SK-N-SH (cell line): Measurements from ENCODE around the gene HMGXB3. TPM values are rescaled to one million over a fixed set of nuclear protein-coding genes. Genes with fewer than 3 reads are reported as not detected.

Experiments used
- CTCF ChIA-PET: fragments of 300-600, 350-600 bp; formaldehyde crosslinking; extraction: SDS; loops from one replicate; lab custom pipeline; 2021; lab: Yijun Ruan, JAX
- POLR2A ChIA-PET: fragments of 350-600 bp; sonication (Branson Sonifier 250); formaldehyde crosslinking; extraction: SDS; loops from one replicate; lab custom pipeline; 2020; ENCODE audit warnings: antibody characterized with exemption, inconsistent platforms; lab: Yijun Ruan, JAX
- DNase-seq: peaks from one replicate; pipeline ENCODE4 v3.0.0; 2012
- H2AFZ ChIP-seq: fragments of 200-600 bp; sonication (generic); 2 replicates; pipeline ENCODE4 v1.8.1; 2016; ENCODE audit warnings: antibody characterized with exemption, mild to moderate bottlenecking, low read depth
- H3F3A ChIP-seq: fragments of 200-600 bp; sonication (generic); replicated peaks from 2 replicates; pipeline ENCODE3; 2016; ENCODE audit warnings: antibody characterized with exemption, mild to moderate bottlenecking; ENCODE audit not compliant: insufficient read depth
- H3K27ac ChIP-seq, 2 experiments: fragments of 200-500 bp in 1 of 2; fragments of 200-600 bp in 1 of 2; sonication (Bioruptor generic) in 1 of 2; sonication (generic), shearing (Covaris generic) in 1 of 2; 2 replicates each; pipeline versions ENCODE4 v1.5.1 to v1.6.1; 2014 to 2016; ENCODE audit warnings: low read depth in 2 of 2, inconsistent platforms in 1 of 2, low read length in 1 of 2, mild to moderate bottlenecking in 1 of 2, mixed read lengths in 1 of 2
- H3K27me3 ChIP-seq: fragments of 200-600 bp; sonication (generic), shearing (Covaris generic); 2 replicates; pipeline ENCODE4 v1.6.1; 2016; ENCODE audit warnings: mixed run types; ENCODE audit not compliant: insufficient read depth
- H3K36me3 ChIP-seq, 2 experiments: fragments of 200-500 bp in 1 of 2; fragments of 200-600 bp in 1 of 2; sonication (Bioruptor generic) in 1 of 2; sonication (generic) in 1 of 2; replicated peaks in 1 of 2; 2 replicates each; pipeline versions ENCODE3 to v1.5.1; 2014 to 2016; ENCODE audit warnings: low read length in 1 of 2, mild to moderate bottlenecking in 1 of 2; ENCODE audit not compliant: insufficient read depth in 2 of 2, control insufficient read depth in 1 of 2
- H3K4me1 ChIP-seq, 2 experiments: fragments of 200-500 bp in 1 of 2; fragments of 200-600 bp in 1 of 2; sonication (Bioruptor generic) in 1 of 2; sonication (generic), shearing (Covaris generic) in 1 of 2; 2 replicates each; pipeline versions ENCODE4 v1.5.1 to v1.6.1; 2014 to 2016; ENCODE audit warnings: low read depth in 1 of 2, low read length in 1 of 2, mixed run types in 1 of 2; ENCODE audit not compliant: insufficient read depth in 2 of 2, control insufficient read depth in 1 of 2
- H3K4me2 ChIP-seq: fragments of 200-600 bp; sonication (generic), shearing (Covaris generic); 2 replicates; pipeline ENCODE4 v1.6.1; 2017; ENCODE audit warnings: mixed run types
- H3K4me3 ChIP-seq, 2 experiments: fragments of 200-500 bp in 1 of 2; fragments of 200-600 bp in 1 of 2; sonication (Bioruptor generic) in 1 of 2; sonication (generic), shearing (Covaris generic) in 1 of 2; 2 replicates each; pipeline versions ENCODE4 v1.5.1 to v1.8.1; 2014 to 2016; ENCODE audit warnings: low read depth in 2 of 2, inconsistent platforms in 1 of 2, low read length in 1 of 2, mild to moderate bottlenecking in 1 of 2, mixed read lengths in 1 of 2, moderate library complexity in 1 of 2
- H3K79me2 ChIP-seq: fragments of 200-600 bp; sonication (generic); 2 replicates; pipeline ENCODE4 v1.8.1; 2017; ENCODE audit warnings: mild to moderate bottlenecking; ENCODE audit not compliant: insufficient read depth
- H3K9ac ChIP-seq: fragments of 200-600 bp; sonication (generic); 2 replicates; pipeline ENCODE4 v1.6.1; 2017; ENCODE audit warnings: mixed run types
- H3K9me2 ChIP-seq: fragments of 200-600 bp; sonication (generic); 2 replicates; pipeline ENCODE4 v1.6.1; 2017; ENCODE audit warnings: mixed run types
- H3K9me3 ChIP-seq: fragments of 200-600 bp; sonication (generic); 2 replicates; pipeline ENCODE4 v1.6.1; 2017; ENCODE audit warnings: mixed run types, mild to moderate bottlenecking, moderate library complexity
- H4K20me1 ChIP-seq: fragments of 200-600 bp; sonication (generic); 2 replicates; pipeline ENCODE4 v1.6.1; 2017; ENCODE audit warnings: mild to moderate bottlenecking, mixed run types; ENCODE audit not compliant: insufficient read depth
- ELF1 ChIP-seq: IDR thresholded peaks from 2 replicates; pipeline ENCODE4 v1.4.0; 2012
- FOSL2 ChIP-seq: IDR thresholded peaks from 2 replicates; pipeline ENCODE4 v1.4.0; 2012; ENCODE audit warnings: low read depth, mild to moderate bottlenecking, moderate library complexity, borderline replicate concordance
- JUND ChIP-seq: IDR thresholded peaks from 2 replicates; pipeline ENCODE4 v1.4.0; 2012
- MAX ChIP-seq: IDR thresholded peaks from 2 replicates; pipeline ENCODE4 v1.4.0; 2012; ENCODE audit warnings: low read depth
- MXI1 ChIP-seq: IDR thresholded peaks from 2 replicates; pipeline ENCODE4 v1.6.1; 2012; ENCODE audit warnings: mild to moderate bottlenecking, low read depth, low read length, improper control_type of control experiment
- NFIC ChIP-seq: IDR thresholded peaks from 2 replicates; pipeline ENCODE4 v1.4.0; 2012; ENCODE audit warnings: borderline replicate concordance
- NRF1 ChIP-seq: IDR thresholded peaks from 2 replicates; pipeline ENCODE4 v1.6.1; 2012; ENCODE audit warnings: low read depth, mild to moderate bottlenecking, low read length
- POLR2AphosphoS5 ChIP-seq: IDR thresholded peaks from 2 replicates; pipeline ENCODE4 v1.6.1; 2012; ENCODE audit warnings: low read depth, low read length
- RAD21 ChIP-seq: IDR thresholded peaks from 2 replicates; pipeline ENCODE4 v1.6.1; 2012; ENCODE audit warnings: mild to moderate bottlenecking, low read length
- RCOR1 ChIP-seq: fragments of 150-350 bp; IDR thresholded peaks from 2 replicates; pipeline ENCODE4 v1.6.1; 2017; ENCODE audit warnings: antibody characterized with exemption, low read length
- RXRA ChIP-seq: IDR thresholded peaks from 2 replicates; pipeline ENCODE4 v1.4.0; 2012; ENCODE audit warnings: low read depth, mild to moderate bottlenecking, borderline replicate concordance
- SIN3A ChIP-seq: IDR thresholded peaks from 2 replicates; pipeline ENCODE4 v1.6.1; 2012; ENCODE audit warnings: low read depth, mild to moderate bottlenecking, low read length, moderate library complexity, borderline replicate concordance
- TCF12 ChIP-seq: IDR thresholded peaks from 2 replicates; pipeline ENCODE4 v1.4.0; 2012
- ZBTB33 ChIP-seq: IDR thresholded peaks from 2 replicates; pipeline ENCODE4 v1.4.0; 2012; ENCODE audit warnings: low read depth, borderline replicate concordance
- WGBS: methylation state at CpG from one replicate; pipeline ENCODE4 v1.1.6; 2017; ENCODE audit warnings: low lambda C conversion rate; 5-methylcytosine and 5-hydroxymethylcytosine counted together
- polyA plus RNA-seq, 3 experiments: library from polyadenylated mRNA; depleted of rRNA; stranded (reverse); fragments of >200 nt; gene quantifications; 2 replicates each; pipeline ENCODE4 v1.2.3, GENCODE V29; 2012

HMGXB3 gene
- polyA plus RNA-seq, 1 of the 3 experiments (the other 2 are of a cell fraction): 28.8 TPM

GRCh38 chr5:150033334-150033733 lies 32.8 kb downstream of the HMGXB3 start:
- Histone ChIP-seq H3K4me2 (no peak overlapping the region), H3K9ac (no peak overlapping the region), H3K4me3 (no peak overlapping the region), H3K9me2 (no peaks in the 10 kb centered on the region), H3K36me3 (peaks cover 73 to 87% of the 10 kb centered on the region in 2 experiments), H3K27ac (no peak overlapping the region), H3K27me3 (no peaks in the 10 kb centered on the region), H3K79me2 (peaks cover 11% of the 10 kb centered on the region; the same call in 1 of the 2 replicates), H3K9me3 (no peaks in the 10 kb centered on the region), H2AFZ (no peak overlapping the region), H3F3A (peaks cover 34% of the 10 kb centered on the region), H3K4me1 (peaks cover 2 to 14% of the 10 kb centered on the region in 2 experiments; a peak in 3 of 4 replicates)
- ChIA-PET CTCF (interaction anchor here (1.9 to 2.1 kb wide), 2 partner anchors 43 to 185 kb away, joined by 4 to 6 read pairs; no protein-coding TSS in a partner anchor), POLR2A (no interaction called here)
- DNase-seq: no peak
- over 99% methylated on average over 4 of the region's 4 CpGs for WGBS
- no peak for TF ChIP-seq RXRA
- TF ChIP-seq, all 33 proteins: peak for 0
- H4K20me1 ChIP-seq: no peaks in the 10 kb centered on the region

- POLR2A ChIA-PET: no interaction called here
Observed at GRCh38 chr5:150034662-150035061, 34.1 kb downstream of the HMGXB3 start.

GRCh38 chr5:150035139-150035895 lies 34.8 kb downstream of the HMGXB3 start:
- H3K4me1 ChIP-seq: peaks cover 2 to 14% of the 10 kb centered on the region in 2 experiments; a peak in 3 of 4 replicates
- ChIA-PET POLR2A (no interaction called here), CTCF (interaction anchor here (1.5 to 2.1 kb wide), 3 partner anchors 29 to 183 kb away, joined by 3 to 6 read pairs (median 4); no protein-coding TSS in a partner anchor)
- H3K36me3 ChIP-seq: peaks cover 80 to 88% of the 10 kb centered on the region in 2 experiments
- no peak for DNase-seq
- H3K9me2 ChIP-seq: no peaks in the 10 kb centered on the region
- no peaks in the 10 kb centered on the region for H3K9me3 ChIP-seq
- WGBS: 93% methylated on average over 7 of the region's 7 CpGs
- no peaks in the 10 kb centered on the region for H3K27me3 ChIP-seq
- no peaks in the 10 kb centered on the region for H4K20me1 ChIP-seq
- H3K9ac ChIP-seq: no peak overlapping the region
- H3K4me2 ChIP-seq: no peak overlapping the region; the same call in 1 of the 2 replicates
- H3F3A ChIP-seq: peaks cover 34% of the 10 kb centered on the region
- peak overlapping the region in 1 of 2 experiments; percentile 85 for H3K27ac ChIP-seq
- no peak overlapping the region for H3K4me3 ChIP-seq
- peaks cover 28% of the 10 kb centered on the region; the same call in 1 of the 2 replicates for H3K79me2 ChIP-seq
- TF ChIP-seq MXI1 (no peak), FOSL2 (no peak), JUND (no peak), ZBTB33 (no peak), ELF1 (no peak), NRF1 (no peak), SIN3A (no peak), RCOR1 (no peak), RAD21 (no peak), MAX (no peak), NFIC (no peak)
- TF ChIP-seq, all 33 proteins: peak for 0
- H2AFZ ChIP-seq: no peak overlapping the region

More at GRCh38 chr5:150034662-150035061, 34.1 kb downstream of the HMGXB3 start:
- Histone ChIP-seq H4K20me1 (no peaks in the 10 kb centered on the region), H3K9me3 (no peaks in the 10 kb centered on the region), H3K27me3 (no peaks in the 10 kb centered on the region), H2AFZ (no peak overlapping the region), H3K36me3 (peaks cover 77 to 88% of the 10 kb centered on the region in 2 experiments), H3K4me3 (no peak overlapping the region), H3K79me2 (peaks cover 21% of the 10 kb centered on the region; the same call in 1 of the 2 replicates), H3K9me2 (no peaks in the 10 kb centered on the region), H3K4me1 (peaks cover 2 to 14% of the 10 kb centered on the region in 2 experiments; a peak in 3 of 4 replicates), H3K9ac (no peak overlapping the region), H3F3A (peaks cover 34% of the 10 kb centered on the region), H3K27ac (peak overlapping the region in 1 of 2 experiments; percentile 85; a peak in 1 of 4 replicates), H3K4me2 (no peak overlapping the region)
- TF ChIP-seq POLR2AphosphoS5: no peak
- TF ChIP-seq TCF12: peak; percentile 25
- no peak for DNase-seq
- 77% methylated on average over 4 of the region's 4 CpGs for WGBS
- CTCF ChIA-PET: interaction anchor here (1.2 to 2.1 kb wide), 4 partner anchors 9 to 184 kb away, joined by 3 to 6 read pairs (median 4); no protein-coding TSS in a partner anchor
